ENCODE results near the gene WDR81.
"Not testable (repeated sequence)": the region's sequence is repeated elsewhere in the genome, so short reads cannot be mapped to it uniquely, and the experiment has no call there.

WDR81 gene

GRCh38 chr17:1724351-1724868, at the start of gene WDR81:
TSS of gene WDR81 (plus strand) at chr17:1724704. CDS start at chr17:1724960, 256 bp downstream.
- DNase-seq (ENCODE audit: low spot score) = peak; percentile 56

GRCh38 chr17:1676401-1676800, 48.1 kb upstream of the WDR81 start:
- DNase-seq (ENCODE audit: low spot score) = no peak

GRCh38 chr17:1683459-1683858, 41.0 kb upstream of the WDR81 start:
- no peak for DNase-seq (ENCODE audit: low spot score)

GRCh38 chr17:1684378-1685189, 39.9 kb upstream of the WDR81 start, which contains the start of gene PRPF8:
TSS of gene PRPF8 (minus strand) at chr17:1684867. CDS start at chr17:1684571, 296 bp downstream.
- peak; percentile 98 for DNase-seq (ENCODE audit: low spot score)

- no peak for DNase-seq (ENCODE audit: low spot score)
Measured at GRCh38 chr17:1686086-1686485, 38.4 kb upstream of the WDR81 start.

- DNase-seq (ENCODE audit: low spot score) = not testable (repeated sequence)
Measured at GRCh38 chr17:1688405-1688804, 36.1 kb upstream of the WDR81 start.

- no peak for DNase-seq (ENCODE audit: low spot score)
Measured at GRCh38 chr17:1690544-1691221, 33.8 kb upstream of the WDR81 start.

- no peak for DNase-seq (ENCODE audit: low spot score)
Measured at GRCh38 chr17:1693339-1693738, 31.2 kb upstream of the WDR81 start.

GRCh38 chr17:1695365-1695764, 29.1 kb upstream of the WDR81 start:
- DNase-seq (ENCODE audit: low spot score) = no peak

- no peak for DNase-seq (ENCODE audit: low spot score)
Measured at GRCh38 chr17:1697681-1698080, 26.8 kb upstream of the WDR81 start.

GRCh38 chr17:1699891-1700290, 24.6 kb upstream of the WDR81 start:
- DNase-seq (ENCODE audit: low spot score) = not testable (repeated sequence)

GRCh38 chr17:1703063-1703462, 21.4 kb upstream of the WDR81 start:
- DNase-seq (ENCODE audit: low spot score) = no peak

GRCh38 chr17:1705004-1705403, 19.5 kb upstream of the WDR81 start:
- DNase-seq (ENCODE audit: low spot score) = no peak

GRCh38 chr17:1707107-1707506, 17.4 kb upstream of the WDR81 start:
- no peak for DNase-seq (ENCODE audit: low spot score)

- DNase-seq (ENCODE audit: low spot score) = not testable (repeated sequence)
Measured at GRCh38 chr17:1708791-1709346, 15.6 kb upstream of the WDR81 start.

- DNase-seq (ENCODE audit: low spot score) = no peak
Measured at GRCh38 chr17:1709403-1709951, 15.0 kb upstream of the WDR81 start.

GRCh38 chr17:1709971-1710806, 14.3 kb upstream of the WDR81 start, which contains the start of gene TLCD2:
TSS of gene TLCD2 (minus strand) at chr17:1710377. CDS start at chr17:1710242, 135 bp downstream.
- DNase-seq (ENCODE audit: low spot score) = no peak

- DNase-seq (ENCODE audit: low spot score) = no peak
Measured at GRCh38 chr17:1710807-1711553, 13.5 kb upstream of the WDR81 start.

- no peak for DNase-seq (ENCODE audit: low spot score)
Measured at GRCh38 chr17:1711804-1712203, 12.7 kb upstream of the WDR81 start.

GRCh38 chr17:1712271-1712670, 12.2 kb upstream of the WDR81 start:
- no peak for DNase-seq (ENCODE audit: low spot score)
